Measurements from ENCODE around the gene CARD8.

CARD8 gene

DNA sequence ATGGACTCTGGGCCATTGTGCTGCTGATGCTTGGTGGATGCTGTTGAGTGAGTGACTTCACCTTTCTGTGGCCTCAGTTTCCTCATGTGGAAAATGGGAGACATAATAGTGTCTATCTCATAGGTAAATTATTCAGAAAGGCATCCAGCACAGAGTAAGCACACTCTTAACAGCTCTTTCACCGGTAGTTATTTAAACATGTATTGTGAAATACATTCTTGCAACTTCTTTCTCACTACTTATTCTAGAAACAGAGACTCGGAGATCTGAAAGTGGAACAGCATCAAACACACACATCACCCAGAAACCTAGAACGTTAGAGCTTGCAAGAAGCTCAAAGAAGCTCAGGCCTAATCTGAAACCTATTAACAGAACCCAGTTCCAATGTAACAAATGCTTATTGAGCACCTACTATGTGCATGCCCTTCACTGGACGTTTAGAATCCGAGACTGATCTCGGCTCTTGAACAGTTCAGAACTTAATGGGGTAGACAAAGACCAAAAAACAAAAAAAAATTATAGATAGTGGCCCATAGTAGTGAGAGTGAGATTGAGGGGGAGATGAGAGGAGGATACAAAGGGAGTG lies 81.2 kb downstream of the CARD8 start:
- DNase-seq (ENCODE audit: extremely low read depth in 1 of 2, low read depth in 1 of 2), result no peak

GRCh38 chr19:48171710-48172109 lies 84.0 kb downstream of the CARD8 start:
- no peak for DNase-seq (ENCODE audit: extremely low read depth in 1 of 2, low read depth in 1 of 2)

DNA sequence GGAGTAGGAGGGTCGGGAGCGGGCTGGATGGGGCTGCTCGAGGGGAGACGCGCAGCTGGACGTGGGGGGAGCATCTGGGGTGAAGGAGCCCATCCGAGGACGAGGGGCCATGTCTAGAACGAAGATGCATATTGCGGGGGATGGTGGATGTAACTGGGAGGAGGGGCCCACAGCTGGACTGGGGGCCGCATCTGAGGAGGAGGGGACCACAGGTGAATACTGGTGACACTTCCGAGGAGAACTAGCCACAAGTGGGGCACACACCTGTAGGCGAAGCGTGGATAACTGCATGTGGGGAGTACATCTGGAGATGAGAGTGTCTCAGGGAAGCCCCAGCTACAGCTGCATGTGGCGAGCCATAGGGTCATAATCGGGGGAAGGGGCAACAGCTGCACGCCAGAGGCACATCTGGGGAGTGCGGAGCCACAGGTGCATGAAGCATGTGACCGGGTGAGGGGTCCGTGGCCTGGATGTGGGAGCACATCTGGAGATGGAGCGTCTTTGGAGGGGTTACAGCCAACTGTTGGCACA lies 84.8 kb downstream of the CARD8 start:
- DNase-seq (ENCODE audit: extremely low read depth in 1 of 2, low read depth in 1 of 2), result no peak

DNA sequence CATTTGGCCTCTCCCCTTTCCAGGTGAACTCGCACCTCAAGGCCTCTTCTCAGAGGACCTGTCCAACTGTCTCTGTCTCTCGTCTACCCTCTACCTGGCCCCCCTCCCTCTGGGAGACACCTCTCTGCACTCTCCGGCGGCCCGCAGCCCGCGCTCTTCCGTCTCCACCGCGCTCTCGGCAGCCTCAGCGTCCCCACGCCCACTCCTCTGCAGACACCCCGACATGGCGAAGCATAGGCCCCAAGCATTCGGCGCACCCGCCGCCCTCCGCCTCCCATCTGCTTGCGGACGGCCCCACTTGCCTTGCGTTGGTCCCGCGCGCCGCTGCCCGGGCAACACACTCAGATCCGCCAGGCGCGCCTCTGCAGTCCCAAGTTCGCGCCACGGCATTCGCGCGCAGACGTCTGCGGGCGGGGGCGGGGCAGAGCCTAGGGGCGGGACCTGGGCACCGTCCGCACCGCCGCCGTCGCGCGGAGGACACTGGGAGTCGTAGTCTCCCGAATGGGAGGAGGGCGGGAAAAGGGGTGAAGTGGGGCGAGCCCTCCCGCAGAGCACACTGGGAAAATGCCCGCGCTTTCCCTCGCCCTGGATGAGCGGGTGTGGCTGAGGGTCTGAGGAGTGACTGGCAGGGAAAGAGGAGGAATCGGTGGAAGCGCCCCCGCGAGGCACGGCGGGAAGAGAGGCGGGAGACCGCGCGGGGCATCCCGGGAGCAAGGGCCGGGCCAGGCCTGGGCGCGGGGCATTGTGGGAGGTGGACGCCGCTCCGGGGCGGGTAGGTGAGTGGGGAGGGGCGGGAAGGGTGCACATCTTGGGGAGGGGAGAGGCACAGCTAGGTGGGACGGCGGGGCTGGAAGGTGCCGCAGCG lies 85.5 kb downstream of the CARD8 start, which contains the start of the genes LIG1 and ZSWIM9:
LIG1 (minus strand) TSS at position 406 of the 865 bp plus-strand sequence. CDS start 4,778 bp downstream, outside the sequence.
ZSWIM9 (plus strand) TSS at position 742 of the 865 bp plus-strand sequence. CDS start 1,123 bp downstream, outside the sequence.
- peak; percentile 63 to 86 for DNase-seq (ENCODE audit: extremely low read depth in 1 of 2, low read depth in 1 of 2)

DNA sequence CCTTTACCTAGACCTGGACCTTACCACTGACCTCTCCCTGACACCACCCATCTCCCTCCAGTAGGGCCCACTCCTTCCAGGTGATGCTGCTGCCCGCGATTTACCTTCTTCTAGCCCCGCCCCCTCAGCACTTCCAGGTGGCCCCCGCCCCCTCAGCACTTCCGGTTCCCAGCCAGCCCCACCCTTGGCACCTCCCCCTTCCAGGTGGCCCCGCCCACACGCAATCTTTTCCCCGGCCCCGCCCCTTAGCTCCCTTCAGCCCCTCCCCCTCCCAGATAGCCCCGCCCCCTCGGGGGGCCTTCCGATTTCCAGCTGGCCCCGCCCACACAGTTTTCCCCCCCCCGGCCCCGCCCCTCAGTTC lies 86.2 kb downstream of the CARD8 start:
- peak; percentile 80 to 94 for DNase-seq (ENCODE audit: extremely low read depth in 1 of 2, low read depth in 1 of 2)

GRCh38 chr19:48168689-48169088 lies 87.0 kb downstream of the CARD8 start:
- no peak for DNase-seq (ENCODE audit: extremely low read depth in 1 of 2, low read depth in 1 of 2)

DNA sequence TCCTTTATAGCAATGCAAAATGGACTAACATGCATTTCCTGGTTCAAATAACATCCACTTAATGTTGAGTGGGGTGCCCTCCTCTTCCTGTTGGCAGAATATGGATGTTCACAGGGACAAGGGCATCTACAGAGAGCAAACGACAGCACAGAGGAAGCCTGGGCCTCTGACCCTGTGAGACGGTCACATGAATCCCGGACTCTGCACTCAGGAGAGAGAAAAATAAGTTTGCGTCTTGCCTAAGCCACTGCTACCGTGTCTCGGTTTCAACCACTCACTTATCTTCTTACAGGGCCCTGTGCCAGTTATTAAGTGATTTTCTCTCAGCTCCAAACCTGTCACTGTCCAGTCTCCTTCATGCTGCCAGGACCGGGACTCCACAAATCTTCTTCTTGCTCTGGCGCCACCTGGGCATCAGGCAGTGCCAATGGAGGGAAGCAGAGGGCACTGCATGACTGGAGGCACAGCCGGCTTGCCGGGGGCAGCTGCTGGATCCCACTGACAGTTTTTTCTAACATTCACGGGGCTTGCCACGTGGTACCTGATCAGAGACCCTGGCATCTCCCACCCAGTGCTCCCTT lies 97.4 kb downstream of the CARD8 start:
- DNase-seq (ENCODE audit: extremely low read depth in 1 of 2, low read depth in 1 of 2), result no peak
